Activated CD4-positive, alpha-beta T cell treated with anti-CD3 and anti-CD28 coated beads, Interleukin-2, amount 50 U/mL, for 48 hours (primary cell): ENCODE results near the gene TFDP2.
"Not testable (repeated sequence)": the region's sequence is repeated elsewhere in the genome, so short reads cannot be mapped to it uniquely, and the experiment has no call there.

Experiments used
- DNase-seq, 2 experiments: peaks; one replicate each; pipeline ENCODE4 v3.0.0-alpha.2; 2020

Gene TFDP2

GRCh38 chr3:141920701-141921100, 228.6 kb downstream of the TFDP2 start:
- DNase-seq: no peak

- no peak for DNase-seq
These were observed 233.6 kb downstream of the TFDP2 start for GRCh38 chr3:141915766-141916165.

DNA sequence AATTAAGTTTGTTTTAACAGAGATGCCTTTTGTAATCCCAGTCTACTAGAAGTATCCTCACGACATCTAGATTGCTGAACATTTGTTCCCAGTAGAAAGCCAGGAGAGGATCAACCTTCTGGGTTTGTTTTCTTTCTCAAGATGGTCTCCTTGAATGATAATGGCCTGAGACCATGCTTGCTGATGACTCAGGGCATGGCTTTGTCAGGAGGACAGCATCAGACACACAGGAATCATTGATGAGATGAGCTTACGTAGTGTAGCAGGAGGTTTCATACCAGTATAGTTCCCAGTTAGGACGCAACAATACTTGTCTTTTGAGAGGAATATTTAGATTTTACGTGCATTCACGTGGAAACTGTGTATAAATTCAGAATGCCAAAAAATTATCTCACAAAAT, 234.3 kb downstream of the TFDP2 start:
- no peak for DNase-seq

- no peak for DNase-seq
These were observed 235.0 kb downstream of the TFDP2 start for GRCh38 chr3:141914311-141914710.

GRCh38 chr3:141913150-141913811, 236.1 kb downstream of the TFDP2 start:
- peak; percentile 29 to 53 for DNase-seq

- not testable (repeated sequence) for DNase-seq
These were observed 239.4 kb downstream of the TFDP2 start for GRCh38 chr3:141909986-141910385.

DNA sequence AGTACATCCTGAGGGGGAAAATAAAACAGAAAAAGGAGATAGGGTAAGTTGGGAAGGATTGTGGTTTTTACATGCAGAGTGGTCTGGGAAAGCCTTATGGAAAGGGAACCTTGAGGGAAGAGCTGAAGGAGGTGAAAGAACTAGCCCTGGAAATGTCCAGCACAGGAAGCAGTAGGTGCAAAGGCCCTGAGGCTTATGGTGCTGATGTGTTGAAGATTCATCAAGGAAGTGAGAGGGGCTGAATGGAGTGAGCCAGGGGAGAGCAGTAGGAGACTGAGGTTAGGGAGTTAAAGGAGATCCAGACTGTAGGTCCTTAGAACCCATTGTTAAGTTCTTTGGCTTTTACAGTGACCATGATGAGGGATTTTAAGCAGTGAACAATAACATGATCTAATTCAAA, 239.9 kb downstream of the TFDP2 start:
- no peak for DNase-seq

GRCh38 chr3:141905129-141905528, 244.2 kb downstream of the TFDP2 start:
- DNase-seq: no peak

GRCh38 chr3:141904203-141904602, 245.1 kb downstream of the TFDP2 start:
- DNase-seq: no peak

GRCh38 chr3:141901914-141902313, 247.4 kb downstream of the TFDP2 start:
- DNase-seq: no peak

DNA sequence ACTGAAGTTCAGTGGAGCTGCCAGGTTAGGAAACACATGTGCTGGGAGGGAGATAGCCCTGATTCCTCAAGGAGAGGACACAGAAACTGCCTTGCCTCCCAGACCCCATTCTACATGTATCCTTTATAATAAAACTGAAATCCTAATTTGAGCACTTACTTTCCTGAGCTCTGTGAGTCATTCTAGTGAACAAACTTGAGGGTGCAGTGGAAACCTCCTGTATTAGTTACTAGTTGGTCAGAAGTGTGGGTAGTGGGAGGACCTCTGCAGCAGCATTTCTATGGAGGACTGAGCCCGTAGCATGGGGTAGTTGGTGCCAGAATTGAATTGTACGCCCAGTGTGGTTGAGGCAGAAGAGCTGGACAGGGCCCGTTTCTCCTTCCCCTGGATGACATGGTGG, 249.0 kb downstream of the TFDP2 start:
- peak in 1 of 2 experiments; percentile 25 for DNase-seq

GRCh38 chr3:141898908-141899307, 250.4 kb downstream of the TFDP2 start:
- DNase-seq: no peak

GRCh38 chr3:141895731-141896130, 253.6 kb downstream of the TFDP2 start:
- no peak for DNase-seq

- no peak for DNase-seq
These were observed 254.7 kb downstream of the TFDP2 start for GRCh38 chr3:141894524-141895176.
